Keratinocyte (primary cell): ENCODE measurements around the gene LNPEP. TPM values are rescaled to one million over a fixed set of nuclear protein-coding genes. Genes with fewer than 3 reads are reported as not detected.

Experiments used
- DNase-seq: peaks from one replicate; pipeline ENCODE4 v3.0.0-alpha.2; 2011; ENCODE audit warnings: low read depth, missing footprints, low spot score
- FAIRE-seq: peaks from 2 replicates; lab custom pipeline; 2011; peaks lifted over from hg19 to GRCh38; lab: Jason Lieb, UNC
- H2AFZ ChIP-seq: 2 replicates; pipeline ENCODE4 v1.6.0; 2012; ENCODE audit warnings: low read length, control low read depth, inconsistent platforms; ENCODE audit not compliant: control insufficient read depth
- H3K27ac ChIP-seq: 2 replicates; pipeline ENCODE4 v1.5.1; 2011; ENCODE audit warnings: low read length; ENCODE audit not compliant: control insufficient read depth, insufficient read depth
- H3K27me3 ChIP-seq: 3 replicates; pipeline ENCODE4 v1.6.0; 2011; ENCODE audit warnings: low read length; ENCODE audit not compliant: control insufficient read depth, insufficient read depth; ENCODE audit errors: extremely low read depth
- H3K36me3 ChIP-seq, 2 experiments: 2 replicates in 1 of 2; 3 replicates in 1 of 2; pipeline ENCODE4 v1.5.1; 2011; ENCODE audit warnings: low read length in 2 of 2, mild to moderate bottlenecking in 1 of 2; ENCODE audit not compliant: control insufficient read depth in 2 of 2, insufficient read depth in 2 of 2; ENCODE audit errors: extremely low read depth in 1 of 2
- H3K4me1 ChIP-seq: 3 replicates; pipeline ENCODE4 v1.5.1; 2011; ENCODE audit warnings: low read length; ENCODE audit not compliant: control insufficient read depth, insufficient read depth; ENCODE audit errors: extremely low read depth
- H3K4me2 ChIP-seq: 3 replicates; pipeline ENCODE4 v1.6.0; 2011; ENCODE audit warnings: low read depth, low read length; ENCODE audit not compliant: control insufficient read depth, insufficient read depth; ENCODE audit errors: extremely low read depth
- H3K4me3 ChIP-seq, 3 experiments: fragments of 200-600 bp in 1 of 3; sonication (generic) in 1 of 3; 2 replicates in 2 of 3; 3 replicates in 1 of 3; pipeline ENCODE4 v1.5.1; 2011 to 2016; ENCODE audit warnings: low read length in 3 of 3, mild to moderate bottlenecking in 3 of 3, control low read depth in 2 of 3, inconsistent platforms in 1 of 3, low read depth in 1 of 3, mixed read lengths in 1 of 3, mixed run types in 1 of 3, moderate library complexity in 1 of 3; ENCODE audit not compliant: control insufficient read depth in 2 of 3, insufficient read depth in 2 of 3; ENCODE audit errors: extremely low read depth in 1 of 3
- H3K79me2 ChIP-seq: 2 replicates; pipeline ENCODE4 v1.6.0; 2012; ENCODE audit warnings: low read length; ENCODE audit not compliant: control insufficient read depth, insufficient read depth
- H3K9ac ChIP-seq: 3 replicates; pipeline ENCODE4 v1.6.0; 2011; ENCODE audit warnings: low read length; ENCODE audit not compliant: control insufficient read depth, insufficient read depth; ENCODE audit errors: extremely low read depth
- H3K9me1 ChIP-seq: 3 replicates; pipeline ENCODE4 v1.6.0; 2011; ENCODE audit warnings: low read length; ENCODE audit not compliant: control insufficient read depth, insufficient read depth; ENCODE audit errors: extremely low read depth
- H3K9me3 ChIP-seq: 2 replicates; pipeline ENCODE4 v1.5.1; 2012; ENCODE audit warnings: low read depth, low read length; ENCODE audit not compliant: control insufficient read depth
- H4K20me1 ChIP-seq: 3 replicates; pipeline ENCODE4 v1.6.0; 2011; ENCODE audit warnings: low read length; ENCODE audit not compliant: control insufficient read depth, insufficient read depth; ENCODE audit errors: extremely low read depth
- CTCF ChIP-seq, 3 experiments: IDR thresholded peaks in 1 of 3; conservative IDR thresholded peaks in 1 of 3; optimal IDR thresholded peaks in 1 of 3; 2 replicates in 2 of 3; 3 replicates in 1 of 3; pipeline versions ENCODE3 to v1.5.1; 2011; ENCODE audit warnings: low read length in 3 of 3, mild to moderate bottlenecking in 3 of 3, moderate library complexity in 2 of 3, control low read depth in 1 of 3, inconsistent platforms in 1 of 3; ENCODE audit not compliant: insufficient read depth in 2 of 3; ENCODE audit errors: extremely low read depth in 1 of 3
- EZH2 ChIP-seq: IDR thresholded peaks from one replicate; pipeline ENCODE4 v1.6.1; 2012; ENCODE audit warnings: inconsistent platforms, mild to moderate bottlenecking, low read length, moderate library complexity
- dilution Hi-C: fragments of 300-500 bp; cut with MboI; formaldehyde crosslinking; loops from one replicate; pipeline ENCODE4 v1.7.0; 2020; ENCODE audit warnings: low sequenced_read_pairs; ENCODE audit not compliant: extremely low pct_ligation_motif_present
- polyA plus RNA-seq, 5 experiments: library from polyadenylated mRNA; depleted of rRNA in 3 of 5; stranded (reverse) in 3 of 5; stranded (forward) in 1 of 5; unstranded in 1 of 5; fragments of >200 nt; gene quantifications; 1 replicate in 1 of 5; 2 replicates in 3 of 5; 3 replicates in 1 of 5; pipeline versions ENCODE4 v1.2.1 to v1.2.3, GENCODE V29; 2011 to 2012; ENCODE audit warnings: missing spikeins in 2 of 5, low read depth in 1 of 5, low replicate concordance in 1 of 5

LNPEP gene
- polyA plus RNA-seq, 1 donor (not counting 4 experiments of a cell fraction or from before 2014, with no cell fraction given), result 26.6 TPM

GRCh38 chr5:96957254-96958049 is 21.6 kb downstream of the LNPEP start:
- H3K27ac ChIP-seq, result no peak overlapping the region
- TF ChIP-seq EZH2, result no peak
- TF ChIP-seq CTCF (optimal IDR thresholded peaks at IDR 0.05 in 1 of 3, IDR thresholded peaks at IDR 0.05 in 1 of 3, conservative IDR thresholded peaks at IDR 0.05 in 1 of 3; ENCODE audit: extremely low read depth in 1 of 3, insufficient read depth in 2 of 3, low read length in 3 of 3), result no peak
- peaks cover 67% of the 10 kb centered on the region for H3K79me2 ChIP-seq
- DNase-seq (no peak), FAIRE-seq (no peak)
- dilution Hi-C loops, result no loop called here
- H4K20me1 ChIP-seq, result no peaks in the 10 kb centered on the region
- no peaks in the 10 kb centered on the region for H3K27me3 ChIP-seq
- no peaks in the 10 kb centered on the region for H3K9me3 ChIP-seq
- H3K36me3 ChIP-seq, result no peaks in the 10 kb centered on the region
- no peak overlapping the region for H3K4me3 ChIP-seq
- H3K9me1 ChIP-seq, result no peaks in the 10 kb centered on the region
- no peak overlapping the region for H3K9ac ChIP-seq
- no peak overlapping the region for H2AFZ ChIP-seq
- peaks cover 34% of the 10 kb centered on the region for H3K4me1 ChIP-seq
- H3K4me2 ChIP-seq, result peak overlapping the region; percentile 25

GRCh38 chr5:96958977-96959376 is 23.1 kb downstream of the LNPEP start:
- Histone ChIP-seq H3K27ac (no peak overlapping the region), H2AFZ (no peak overlapping the region), H3K9me3 (no peaks in the 10 kb centered on the region), H3K9ac (no peak overlapping the region), H3K36me3 (no peaks in the 10 kb centered on the region), H3K79me2 (peaks cover 65% of the 10 kb centered on the region), H3K4me3 (no peak overlapping the region), H3K4me2 (no peak overlapping the region), H4K20me1 (no peaks in the 10 kb centered on the region), H3K4me1 (peaks cover 33% of the 10 kb centered on the region), H3K27me3 (no peaks in the 10 kb centered on the region), H3K9me1 (no peaks in the 10 kb centered on the region)
- FAIRE-seq, result no peak
- dilution Hi-C loops, result no loop called here
- DNase-seq, result no peak
- TF ChIP-seq CTCF (optimal IDR thresholded peaks at IDR 0.05 in 1 of 3, IDR thresholded peaks at IDR 0.05 in 1 of 3, conservative IDR thresholded peaks at IDR 0.05 in 1 of 3; ENCODE audit: extremely low read depth in 1 of 3, insufficient read depth in 2 of 3, low read length in 3 of 3), result no peak
- no peak for TF ChIP-seq EZH2
